Osteoblast (primary cell): ENCODE measurements around the gene TSPO2. TPM values are rescaled to one million over a fixed set of nuclear protein-coding genes. Genes with fewer than 3 reads are reported as not detected.

Source experiments
- DNase-seq: peaks from one replicate; pipeline ENCODE4 v3.0.0; 2011; ENCODE audit warnings: low spot score, mixed read lengths; ENCODE audit not compliant: insufficient read length; ENCODE audit errors: missing footprints
- H2AFZ ChIP-seq: 2 replicates; pipeline ENCODE4 v1.6.0; 2011; ENCODE audit warnings: mild to moderate bottlenecking, low read length
- H3K27ac ChIP-seq: 2 replicates; pipeline ENCODE4 v1.5.1; 2011; ENCODE audit warnings: mild to moderate bottlenecking, low read depth, low read length, moderate library complexity
- H3K27me3 ChIP-seq: 2 replicates; pipeline ENCODE4 v1.6.0; 2012; ENCODE audit warnings: mild to moderate bottlenecking, control low read depth, inconsistent platforms, low read length, moderate library complexity; ENCODE audit not compliant: insufficient read depth
- H3K36me3 ChIP-seq: 2 replicates; pipeline ENCODE4 v1.5.1; 2011; ENCODE audit warnings: mild to moderate bottlenecking, low read length, control low read depth, moderate library complexity; ENCODE audit not compliant: insufficient read depth
- H3K4me1 ChIP-seq: 2 replicates; pipeline ENCODE4 v1.5.1; 2011; ENCODE audit warnings: mild to moderate bottlenecking, low read length, control low read depth, moderate library complexity; ENCODE audit not compliant: insufficient read depth
- H3K4me2 ChIP-seq: 2 replicates; pipeline ENCODE4 v1.6.0; 2011; ENCODE audit warnings: mild to moderate bottlenecking, low read length; ENCODE audit not compliant: insufficient read depth
- H3K4me3 ChIP-seq: fragments of 200-600 bp; sonication (generic); 3 replicates; pipeline ENCODE4 v1.5.1; 2012; ENCODE audit warnings: mild to moderate bottlenecking, low read length, inconsistent platforms; ENCODE audit not compliant: insufficient read depth
- H3K79me2 ChIP-seq: 2 replicates; pipeline ENCODE4 v1.6.0; 2012; ENCODE audit warnings: mild to moderate bottlenecking, low read length, control low read depth, inconsistent platforms; ENCODE audit not compliant: insufficient read depth
- H3K9me3 ChIP-seq: 2 replicates; pipeline ENCODE4 v1.5.1; 2011; ENCODE audit warnings: low read depth, low read length, control low read depth
- H4K20me1 ChIP-seq: 2 replicates; pipeline ENCODE4 v1.6.0; 2012; ENCODE audit warnings: mild to moderate bottlenecking, low read length, control low read depth; ENCODE audit not compliant: insufficient read depth
- CTCF ChIP-seq: IDR thresholded peaks from 2 replicates; pipeline ENCODE4 v1.5.1; 2011; ENCODE audit warnings: mild to moderate bottlenecking, low read depth, low read length, moderate library complexity; ENCODE audit errors: extremely low read depth
- total RNA-seq: library from RNA; depleted of rRNA; stranded (reverse); fragments of >200 nt; gene quantifications from 2 replicates; pipeline ENCODE4 v1.2.3, GENCODE V29; 2012

The TSPO2 gene
- total RNA-seq, 1 donor, result not detected

GRCh38 chr6:41053041-41053440 lies 10.8 kb downstream of the TSPO2 start, which contains the start of gene APOBEC2:
APOBEC2 (plus strand) TSS chr6:41053202; CDS start chr6:41053348, 146 bp downstream.
- Histone ChIP-seq H3K27me3 (peaks cover 7% of the 10 kb centered on the region), H4K20me1 (no peaks in the 10 kb centered on the region), H3K4me1 (no peaks in the 10 kb centered on the region), H3K4me3 (no peak within 1 kb of the TSS), H3K36me3 (no peaks in the 10 kb centered on the region), H3K79me2 (no peaks in the 10 kb centered on the region), H3K27ac (no peak within 1 kb of the TSS), H3K9me3 (no peaks in the 10 kb centered on the region), H2AFZ (no peak within 1 kb of the TSS), H3K4me2 (no peak within 1 kb of the TSS)
- TF ChIP-seq CTCF, result no peak
- DNase-seq, result peak; percentile 15

GRCh38 chr6:41054511-41054910 lies 12.2 kb downstream of the TSPO2 start:
- Histone ChIP-seq H3K27ac (no peak overlapping the region), H3K9me3 (no peaks in the 10 kb centered on the region), H3K4me1 (peaks cover 2% of the 10 kb centered on the region), H3K4me3 (no peak overlapping the region), H2AFZ (no peak overlapping the region), H4K20me1 (no peaks in the 10 kb centered on the region), H3K4me2 (no peak overlapping the region), H3K27me3 (peaks cover 7% of the 10 kb centered on the region), H3K36me3 (no peaks in the 10 kb centered on the region), H3K79me2 (no peaks in the 10 kb centered on the region)
- peak; percentile 19 for DNase-seq
- TF ChIP-seq CTCF, result no peak

- Histone ChIP-seq H3K27ac (no peak overlapping the region), H3K27me3 (peaks cover 7% of the 10 kb centered on the region), H3K36me3 (no peaks in the 10 kb centered on the region), H3K79me2 (no peaks in the 10 kb centered on the region), H3K4me1 (peaks cover 2% of the 10 kb centered on the region), H2AFZ (no peak overlapping the region), H3K4me2 (no peak overlapping the region), H4K20me1 (no peaks in the 10 kb centered on the region), H3K4me3 (no peak overlapping the region), H3K9me3 (no peaks in the 10 kb centered on the region)
- TF ChIP-seq CTCF, result no peak
- no peak for DNase-seq
Observed at GRCh38 chr6:41055149-41055548, 12.9 kb downstream of the TSPO2 start.

- DNase-seq, result peak; percentile 58
- H3K4me3 ChIP-seq, result no peak overlapping the region
Observed at GRCh38 chr6:41056768-41057490, 14.7 kb downstream of the TSPO2 start.

More at GRCh38 chr6:41056768-41057490, 14.7 kb downstream of the TSPO2 start:
- no peaks in the 10 kb centered on the region for H3K79me2 ChIP-seq
- TF ChIP-seq CTCF, result no peak
- no peaks in the 10 kb centered on the region for H3K36me3 ChIP-seq
- H3K4me2 ChIP-seq, result no peak overlapping the region
- H3K27me3 ChIP-seq, result peaks cover 7% of the 10 kb centered on the region
- H3K9me3 ChIP-seq, result no peaks in the 10 kb centered on the region
- peaks cover 2% of the 10 kb centered on the region for H3K4me1 ChIP-seq
- no peak overlapping the region for H3K27ac ChIP-seq
- no peaks in the 10 kb centered on the region for H4K20me1 ChIP-seq
- no peak overlapping the region for H2AFZ ChIP-seq
